RWPE2 (cell line): ENCODE results near the gene POLR2M.
A peak's percentile ranks its signal among the peaks of the same experiment; 100 is the strongest.

ENCODE experiments used
- ATAC-seq: fragments of 200-7000 bp; cut with Tn5 transposase; 3 replicates; pipeline ENCODE4 v1.9.1; 2021; ENCODE audit warnings: low read depth
- DNase-seq: peaks from one replicate; pipeline ENCODE4 v3.0.0-alpha.2; 2020; ENCODE audit warnings: low spot score
- H3K27ac ChIP-seq: fragments of 450-650 bp; 2 replicates; pipeline ENCODE4 v1.5.1; 2017; ENCODE audit warnings: mild to moderate bottlenecking; ENCODE audit not compliant: poor library complexity, severe bottlenecking
- H3K27me3 ChIP-seq: fragments of 250-450 bp; sonication (Bioruptor Pico); 2 replicates; pipeline ENCODE4 v1.5.1; 2021; ENCODE audit warnings: mild to moderate bottlenecking, moderate library complexity; ENCODE audit not compliant: insufficient read depth, poor library complexity, severe bottlenecking
- H3K36me3 ChIP-seq: fragments of 250-450 bp; sonication (Bioruptor Pico); 2 replicates; pipeline ENCODE4 v1.5.1; 2020; ENCODE audit warnings: low read depth, mild to moderate bottlenecking, moderate library complexity
- H3K4me1 ChIP-seq: fragments of 250-450 bp; sonication (Bioruptor Pico); 2 replicates; pipeline ENCODE4 v1.5.1; 2021; ENCODE audit warnings: mild to moderate bottlenecking, moderate library complexity; ENCODE audit not compliant: insufficient read depth, poor library complexity, severe bottlenecking
- H3K4me3 ChIP-seq: fragments of 250-450 bp; sonication (Bioruptor Pico); 2 replicates; pipeline ENCODE4 v1.5.1; 2021; ENCODE audit warnings: mild to moderate bottlenecking, moderate library complexity; ENCODE audit not compliant: severe bottlenecking
- H3K9me3 ChIP-seq: fragments of 250-450 bp; sonication (Bioruptor Pico); 2 replicates; pipeline ENCODE4 v1.5.1; 2021; ENCODE audit warnings: mild to moderate bottlenecking, moderate library complexity; ENCODE audit not compliant: severe bottlenecking
- CTCF ChIP-seq: fragments of 450-650 bp; IDR thresholded peaks from one replicate; pipeline ENCODE4 v1.5.1; 2017; ENCODE audit warnings: mild to moderate bottlenecking, moderate library complexity; ENCODE audit not compliant: poor library complexity, severe bottlenecking

POLR2M gene

DNA sequence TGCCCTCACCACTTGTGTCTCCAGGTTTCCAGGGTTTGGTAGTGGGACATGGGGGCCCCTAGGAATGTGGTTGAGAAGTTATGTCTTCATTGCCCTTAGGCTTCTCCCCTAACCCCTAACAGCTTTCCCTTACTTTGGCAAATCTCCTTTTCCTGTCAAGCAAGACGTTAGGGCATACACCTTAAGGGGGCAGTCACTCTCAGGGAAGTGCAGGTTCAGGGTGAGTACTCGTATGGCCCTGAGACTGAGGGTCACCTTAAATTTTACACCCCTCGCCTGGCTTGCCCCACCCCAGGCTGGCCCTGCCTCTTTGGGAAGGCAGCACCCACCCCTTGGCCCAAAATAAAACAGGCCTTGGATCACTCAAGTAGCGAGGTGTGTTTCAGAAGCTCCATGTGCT lies 33.5 kb downstream of the POLR2M start:
- no peaks in the 10 kb centered on the region for H3K4me1 ChIP-seq
- no peak overlapping the region for H3K27ac ChIP-seq
- no peaks in the 10 kb centered on the region for H3K27me3 ChIP-seq
- no peaks in the 10 kb centered on the region for H3K9me3 ChIP-seq
- TF ChIP-seq CTCF: no peak
- no peak overlapping the region for H3K4me3 ChIP-seq
- DNase-seq: no peak
- no peak for ATAC-seq
- no peaks in the 10 kb centered on the region for H3K36me3 ChIP-seq

- TF ChIP-seq CTCF: no peak
- Histone ChIP-seq H3K27me3 (no peaks in the 10 kb centered on the region), H3K36me3 (no peaks in the 10 kb centered on the region), H3K4me3 (no peak overlapping the region), H3K4me1 (no peaks in the 10 kb centered on the region), H3K9me3 (no peaks in the 10 kb centered on the region), H3K27ac (no peak overlapping the region)
- DNase-seq (no peak), ATAC-seq (no peak)
Observed at GRCh38 chr15:57741089-57741488, 34.6 kb downstream of the POLR2M start.

DNA sequence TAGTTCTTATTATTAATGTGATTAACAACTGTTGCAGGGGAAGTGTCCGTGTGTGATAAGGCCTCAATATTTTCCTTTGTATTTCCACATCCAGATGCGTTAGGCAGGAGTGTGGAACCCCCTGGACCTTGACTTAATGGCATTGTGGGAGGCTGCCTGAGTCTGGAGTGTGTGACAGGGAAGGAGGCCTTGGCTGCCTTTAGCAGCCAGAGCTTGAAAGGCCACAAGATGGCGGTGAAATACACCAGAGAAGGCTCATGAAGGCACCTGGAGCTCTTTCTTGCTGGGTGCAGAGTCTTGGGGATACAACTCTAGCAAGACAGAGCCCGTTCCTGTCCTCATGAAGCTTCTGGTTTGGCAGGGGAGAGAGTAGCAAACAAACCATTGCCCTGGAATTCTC lies 36.9 kb downstream of the POLR2M start:
- no peaks in the 10 kb centered on the region for H3K4me1 ChIP-seq
- H3K9me3 ChIP-seq: no peaks in the 10 kb centered on the region
- ATAC-seq: peak; percentile 52
- H3K36me3 ChIP-seq: no peaks in the 10 kb centered on the region
- no peaks in the 10 kb centered on the region for H3K27me3 ChIP-seq
- H3K4me3 ChIP-seq: no peak overlapping the region
- no peak for DNase-seq
- H3K27ac ChIP-seq: no peak overlapping the region
- TF ChIP-seq CTCF: peak; percentile 40

DNA sequence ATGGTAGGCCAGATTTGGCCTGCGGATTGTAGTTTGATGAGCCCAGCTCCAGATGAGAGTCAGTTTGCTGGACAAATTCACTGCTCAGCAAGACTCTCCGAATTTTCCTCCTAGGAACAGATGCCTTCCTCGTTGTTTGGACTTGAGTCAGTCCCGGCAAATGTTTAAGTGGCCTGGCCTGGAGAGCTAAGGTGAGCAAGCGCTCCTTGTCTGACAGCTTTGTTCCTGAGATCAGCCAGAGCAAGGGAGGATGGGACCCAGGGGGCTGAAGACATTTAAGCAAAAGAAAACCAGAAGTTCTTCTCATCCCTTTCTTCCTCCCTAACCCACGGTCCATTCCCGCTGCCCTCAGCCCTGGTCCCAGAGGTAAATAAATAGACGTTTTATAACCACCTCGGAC lies 40.3 kb downstream of the POLR2M start:
- Histone ChIP-seq H3K27ac (no peak overlapping the region), H3K4me3 (no peak overlapping the region), H3K4me1 (no peaks in the 10 kb centered on the region), H3K9me3 (no peaks in the 10 kb centered on the region), H3K36me3 (no peaks in the 10 kb centered on the region), H3K27me3 (no peaks in the 10 kb centered on the region)
- ATAC-seq (no peak), DNase-seq (no peak)
- no peak for TF ChIP-seq CTCF

- Histone ChIP-seq H3K4me1 (no peaks in the 10 kb centered on the region), H3K27me3 (no peaks in the 10 kb centered on the region), H3K9me3 (no peaks in the 10 kb centered on the region), H3K4me3 (no peak overlapping the region), H3K36me3 (no peaks in the 10 kb centered on the region), H3K27ac (no peak overlapping the region)
- ATAC-seq: no peak
- DNase-seq: no peak
- TF ChIP-seq CTCF: no peak
Observed at GRCh38 chr15:57747206-57747896, 40.8 kb downstream of the POLR2M start.
